ENCODE measurements around the gene DOCK9. TPM values are rescaled to one million over a fixed set of nuclear protein-coding genes. Genes with fewer than 3 reads are reported as not detected.

The DOCK9 gene
- total and polyA plus RNA-seq, 2 donors (not counting 1 experiment from before 2014, with no cell fraction given) = 18.5 to 28.0 TPM

DNA sequence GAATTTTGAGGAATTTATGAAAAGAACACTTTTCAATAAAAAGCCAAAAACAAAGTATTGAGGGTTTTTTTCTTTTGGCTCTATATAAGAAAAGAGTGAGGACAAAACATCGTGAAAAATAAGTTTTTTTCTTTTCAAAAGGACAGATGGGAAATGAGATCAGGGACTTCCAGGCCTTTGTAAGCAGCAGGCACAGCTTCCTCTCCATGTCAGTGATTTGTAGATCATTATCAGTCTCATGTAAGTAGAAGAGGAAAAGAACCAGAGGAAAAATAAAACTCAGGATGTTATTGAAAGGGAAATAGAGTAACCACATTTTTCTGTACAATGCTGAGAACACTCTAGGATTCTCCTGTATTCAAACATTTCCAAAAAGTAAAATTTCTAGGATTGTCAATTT is 29.9 kb downstream of the DOCK9 start:
- no peaks in the 10 kb centered on the region for H3K79me2 ChIP-seq (ENCODE audit: control insufficient read depth, insufficient read depth, low read length)
- CTCF ChIA-PET = interaction anchor here (1.4 kb wide), 1 partner anchor 318 kb away, joined by 7 read pairs; no protein-coding TSS in a partner anchor
- DNase-seq (no peak), ATAC-seq (ENCODE audit: low read depth) (no peak)
- no peaks in the 10 kb centered on the region for H3K9me3 ChIP-seq (ENCODE audit: control extremely low read depth in 1 of 3, control insufficient read depth in 2 of 3, insufficient read depth in 1 of 3, low read length in 2 of 3)
- no peaks in the 10 kb centered on the region for H4K20me1 ChIP-seq (ENCODE audit: control insufficient read depth, insufficient read depth, low read length, poor library complexity, severe bottlenecking)
- Mint-ChIP-seq H3K27me3 (no peaks in the 10 kb centered on the region), H3K27ac (no peak overlapping the region), H3K4me1 (no peaks in the 10 kb centered on the region), H3K9me3 (ENCODE audit: insufficient read depth) (no peaks in the 10 kb centered on the region), H3K4me3 (no peak overlapping the region)
- no peak overlapping the region for H3K4me3 ChIP-seq (ENCODE audit: control extremely low read depth in 1 of 5, extremely low read depth in 1 of 5, insufficient read depth in 1 of 5, low read depth in 2 of 5, low read length in 4 of 5)
- intact Hi-C loops (cut with micrococcal nuclease) = no loop called here
- H3K4me2 ChIP-seq (replicated peaks; ENCODE audit: low read depth, low read length, poor library complexity, severe bottlenecking) = no peak overlapping the region
- H3K36me3 ChIP-seq (replicated peaks in 1 of 2; ENCODE audit: control extremely low read depth in 1 of 2, control insufficient read depth in 1 of 2, extremely low read depth in 1 of 2, insufficient read depth in 2 of 2, low read length in 1 of 2) = no peaks in the 10 kb centered on the region
- no peak overlapping the region for H2AFZ ChIP-seq (ENCODE audit: insufficient read depth, low read depth, low read length, poor library complexity, severe bottlenecking)
- no peak for TF ChIP-seq EZH2 (IDR thresholded peaks at IDR 0.05; ENCODE audit: borderline replicate concordance, insufficient read depth, low read depth, low read length, poor library complexity, severe bottlenecking)
- TF ChIP-seq, protein P1, sequence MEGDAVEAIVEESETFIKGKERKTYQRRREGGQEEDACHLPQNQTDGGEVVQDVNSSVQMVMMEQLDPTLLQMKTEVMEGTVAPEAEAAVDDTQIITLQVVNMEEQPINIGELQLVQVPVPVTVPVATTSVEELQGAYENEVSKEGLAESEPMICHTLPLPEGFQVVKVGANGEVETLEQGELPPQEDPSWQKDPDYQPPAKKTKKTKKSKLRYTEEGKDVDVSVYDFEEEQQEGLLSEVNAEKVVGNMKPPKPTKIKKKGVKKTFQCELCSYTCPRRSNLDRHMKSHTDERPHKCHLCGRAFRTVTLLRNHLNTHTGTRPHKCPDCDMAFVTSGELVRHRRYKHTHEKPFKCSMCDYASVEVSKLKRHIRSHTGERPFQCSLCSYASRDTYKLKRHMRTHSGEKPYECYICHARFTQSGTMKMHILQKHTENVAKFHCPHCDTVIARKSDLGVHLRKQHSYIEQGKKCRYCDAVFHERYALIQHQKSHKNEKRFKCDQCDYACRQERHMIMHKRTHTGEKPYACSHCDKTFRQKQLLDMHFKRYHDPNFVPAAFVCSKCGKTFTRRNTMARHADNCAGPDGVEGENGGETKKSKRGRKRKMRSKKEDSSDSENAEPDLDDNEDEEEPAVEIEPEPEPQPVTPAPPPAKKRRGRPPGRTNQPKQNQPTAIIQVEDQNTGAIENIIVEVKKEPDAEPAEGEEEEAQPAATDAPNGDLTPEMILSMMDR (IDR thresholded peaks at IDR 0.05) = no peak
- H3K27me3 ChIP-seq (replicated peaks in 1 of 4; ENCODE audit: control extremely low read depth in 1 of 4, control insufficient read depth in 3 of 4, insufficient read depth in 4 of 4, low read length in 3 of 4) = no peaks in the 10 kb centered on the region
- no peaks in the 10 kb centered on the region for H3K4me1 ChIP-seq (ENCODE audit: control insufficient read depth in 2 of 2, insufficient read depth in 2 of 2, low read length in 2 of 2)
- POLR2A ChIA-PET = no interaction called here
- WGBS (ENCODE audit: insufficient coverage) = 20% methylated on average over 1 of the region's 1 CpG
- H3K27ac ChIP-seq (ENCODE audit: low read length in 2 of 2) = no peak overlapping the region
- H3K9ac ChIP-seq (ENCODE audit: low read length) = no peak overlapping the region

DNA sequence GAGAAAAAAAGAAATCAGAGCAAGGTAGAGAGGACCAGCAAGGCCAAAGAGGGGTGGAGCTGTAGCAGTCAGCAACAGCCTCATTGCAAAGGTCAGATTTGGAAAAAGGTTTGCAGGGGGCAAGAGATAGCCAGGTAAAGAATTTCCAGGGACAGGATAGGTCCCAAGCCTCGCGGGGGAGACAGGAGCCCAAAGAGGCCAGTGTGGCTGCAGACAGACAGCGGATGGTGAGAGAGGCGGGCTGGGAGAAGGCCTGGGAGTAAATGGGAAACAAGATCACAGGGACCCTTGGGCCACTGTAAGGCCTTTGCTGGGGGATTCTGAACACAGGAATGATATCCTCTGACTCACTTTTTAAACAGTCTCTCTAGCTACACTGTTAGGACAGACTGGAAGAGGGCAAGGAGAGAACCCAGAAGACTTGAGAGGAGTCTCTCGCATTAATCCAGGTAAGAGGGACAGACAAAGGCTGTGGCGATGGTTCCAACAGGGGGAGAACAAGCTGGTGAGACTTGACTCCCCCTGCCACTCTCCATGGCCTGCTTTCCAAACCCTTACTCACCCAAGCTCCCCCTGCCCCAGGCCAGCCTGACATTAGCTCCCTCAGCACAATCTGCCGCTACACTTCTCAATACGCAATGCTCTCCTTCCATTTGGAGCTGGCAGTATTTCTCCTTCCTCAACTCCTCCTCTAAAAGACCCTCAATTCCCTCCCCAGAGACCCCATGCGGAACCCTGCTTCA is 31.8 kb downstream of the DOCK9 start:
- H3K27me3 ChIP-seq (replicated peaks in 1 of 4; ENCODE audit: control extremely low read depth in 1 of 4, control insufficient read depth in 3 of 4, insufficient read depth in 4 of 4, low read length in 3 of 4) = no peaks in the 10 kb centered on the region
- DNase-seq = no peak
- H2AFZ ChIP-seq (ENCODE audit: insufficient read depth, low read depth, low read length, poor library complexity, severe bottlenecking) = no peak overlapping the region
- TF ChIP-seq, protein P1 (IDR thresholded peaks at IDR 0.05) = no peak
- TF ChIP-seq EZH2 (IDR thresholded peaks at IDR 0.05; ENCODE audit: borderline replicate concordance, insufficient read depth, low read depth, low read length, poor library complexity, severe bottlenecking) = no peak
- H4K20me1 ChIP-seq (ENCODE audit: control insufficient read depth, insufficient read depth, low read length, poor library complexity, severe bottlenecking) = no peaks in the 10 kb centered on the region
- POLR2A ChIA-PET = no interaction called here
- Mint-ChIP-seq H3K27me3 (no peaks in the 10 kb centered on the region), H3K4me3 (no peak overlapping the region), H3K27ac (no peak overlapping the region), H3K4me1 (no peaks in the 10 kb centered on the region), H3K9me3 (ENCODE audit: insufficient read depth) (no peaks in the 10 kb centered on the region)
- CTCF ChIA-PET = no interaction called here
- H3K9me3 ChIP-seq (ENCODE audit: control extremely low read depth in 1 of 3, control insufficient read depth in 2 of 3, insufficient read depth in 1 of 3, low read length in 2 of 3) = no peaks in the 10 kb centered on the region
- no peak for ATAC-seq (ENCODE audit: low read depth)
- 95% methylated on average over 9 of the region's 9 CpGs for WGBS (ENCODE audit: insufficient coverage)
- H3K4me3 ChIP-seq (ENCODE audit: control extremely low read depth in 1 of 5, extremely low read depth in 1 of 5, insufficient read depth in 1 of 5, low read depth in 2 of 5, low read length in 4 of 5) = no peak overlapping the region
- no peaks in the 10 kb centered on the region for H3K79me2 ChIP-seq (ENCODE audit: control insufficient read depth, insufficient read depth, low read length)
- H3K4me2 ChIP-seq (replicated peaks; ENCODE audit: low read depth, low read length, poor library complexity, severe bottlenecking) = no peak overlapping the region
- no peak overlapping the region for H3K27ac ChIP-seq (ENCODE audit: low read length in 2 of 2)
- H3K36me3 ChIP-seq (replicated peaks in 1 of 2; ENCODE audit: control extremely low read depth in 1 of 2, control insufficient read depth in 1 of 2, extremely low read depth in 1 of 2, insufficient read depth in 2 of 2, low read length in 1 of 2) = no peaks in the 10 kb centered on the region
- H3K9ac ChIP-seq (ENCODE audit: low read length) = no peak overlapping the region
- no peaks in the 10 kb centered on the region for H3K4me1 ChIP-seq (ENCODE audit: control insufficient read depth in 2 of 2, insufficient read depth in 2 of 2, low read length in 2 of 2)
- intact Hi-C loops (cut with micrococcal nuclease) = no loop called here
